HUDEP-2 (cell line): Measurements from ENCODE around the gene SORBS1.

Source experiments
- DNase-seq, 76 experiments: peaks; one replicate each; lab custom pipeline; 2025; ENCODE audit not compliant: unreplicated experiment in 76 of 76; lab: John Stamatoyannopoulos, UW

Gene SORBS1

DNA sequence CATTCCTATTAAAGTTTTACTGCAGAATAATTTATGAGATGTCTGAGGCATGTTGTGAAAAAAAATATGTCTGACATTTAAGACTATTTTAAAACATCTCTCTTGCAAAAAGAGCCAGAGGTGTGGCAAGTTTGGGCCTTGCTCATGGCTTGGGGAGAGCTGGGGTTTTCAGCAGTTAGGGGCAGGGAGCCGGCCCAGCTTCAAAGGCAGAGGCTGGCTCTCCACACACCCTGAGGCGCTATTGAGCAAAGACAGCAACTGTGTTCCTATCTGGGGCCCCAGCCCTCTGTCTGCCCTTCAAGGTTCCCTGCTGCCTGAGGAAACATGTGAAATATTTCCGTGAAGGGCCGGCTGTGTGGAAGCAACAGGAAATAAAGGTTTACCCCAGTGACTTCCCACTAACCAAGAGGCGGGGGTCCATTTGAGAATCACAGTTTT lies 94.0 kb downstream of the SORBS1 start:
- peak in 58 of 76 experiments; percentile 3 to 69 (median 34) for DNase-seq

DNA sequence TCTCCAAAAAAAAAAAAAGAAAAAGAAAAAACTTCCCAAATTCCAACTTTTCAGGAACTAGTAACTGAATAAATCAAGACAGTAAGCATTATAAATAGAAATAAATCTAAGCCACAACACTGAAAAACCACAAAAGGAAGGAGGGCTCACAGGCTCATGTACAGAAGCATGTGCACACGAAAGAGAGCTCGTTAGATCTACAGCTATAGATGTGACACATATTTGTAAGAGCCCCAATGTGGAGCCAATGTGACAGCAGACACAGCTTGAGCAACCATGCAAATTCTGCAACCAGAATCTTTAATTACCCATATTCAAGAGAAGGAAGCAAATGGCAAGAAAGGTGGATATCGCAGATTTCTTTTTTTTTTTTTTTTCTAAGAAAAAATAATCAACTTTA lies 94.7 kb downstream of the SORBS1 start:
- no peak for DNase-seq

- DNase-seq = no peak
These were observed 96.9 kb downstream of the SORBS1 start for GRCh38 chr10:95464280-95464679.

DNA sequence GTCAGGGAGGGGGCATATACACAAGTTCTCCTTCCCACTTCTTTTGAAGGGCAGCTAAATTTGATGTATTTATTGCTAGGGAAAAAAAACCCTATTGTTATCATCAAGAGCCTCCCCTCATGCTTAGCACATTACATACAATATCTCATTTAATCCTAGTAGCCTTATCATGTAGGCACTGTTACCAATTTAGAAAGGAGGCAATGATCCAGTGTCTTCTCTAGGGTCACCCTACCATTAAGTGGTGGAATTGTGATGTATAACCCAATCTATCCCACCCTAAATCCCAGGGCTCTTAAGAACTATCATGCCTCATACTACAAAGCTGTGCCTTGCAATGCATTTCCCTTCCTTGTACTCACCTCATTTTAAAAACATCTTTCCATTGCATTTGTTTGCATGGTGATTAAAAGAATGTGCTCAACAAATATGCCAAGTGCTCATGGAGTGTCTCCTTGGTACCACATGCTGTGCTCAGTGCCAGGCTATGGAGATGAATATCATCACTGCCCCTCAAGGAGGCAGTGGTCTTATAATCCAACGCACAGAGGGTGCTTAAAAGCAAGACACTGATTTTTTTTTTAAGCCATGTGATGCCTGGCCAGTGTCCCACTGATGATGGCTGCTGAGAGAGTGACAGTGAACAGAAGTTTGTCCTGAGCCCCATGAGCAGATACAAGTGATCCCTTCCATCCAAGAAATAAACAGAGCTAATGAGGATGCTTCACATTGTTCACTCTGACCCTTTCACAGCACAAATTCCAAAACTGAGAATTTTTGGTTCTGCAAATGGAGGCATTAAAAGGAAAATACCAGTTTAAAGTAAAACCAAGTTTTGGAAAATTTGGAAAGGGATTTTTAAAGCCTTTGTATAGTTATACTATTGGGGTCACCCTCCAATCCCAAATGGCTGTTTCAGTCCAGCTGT lies 98.2 kb downstream of the SORBS1 start:
- no peak for DNase-seq

DNA sequence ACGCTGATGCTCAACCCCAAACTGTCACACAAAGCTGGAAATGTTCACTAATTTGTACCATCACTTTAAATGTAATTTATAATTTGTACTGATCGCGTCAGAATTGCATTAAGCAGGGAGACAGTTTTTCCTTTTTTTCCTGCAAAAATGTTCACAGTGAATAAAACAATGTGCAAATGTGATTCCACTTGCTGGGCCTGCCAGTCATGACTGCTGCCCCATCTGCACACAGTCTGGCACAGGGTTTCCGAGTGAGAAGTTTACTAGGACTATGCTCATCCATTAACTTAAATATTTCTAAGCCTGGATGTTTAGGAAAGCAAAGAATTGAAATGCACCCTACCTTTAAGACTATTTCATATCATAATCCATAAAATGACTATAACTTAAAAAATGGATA lies 99.6 kb downstream of the SORBS1 start:
- DNase-seq = no peak

DNA sequence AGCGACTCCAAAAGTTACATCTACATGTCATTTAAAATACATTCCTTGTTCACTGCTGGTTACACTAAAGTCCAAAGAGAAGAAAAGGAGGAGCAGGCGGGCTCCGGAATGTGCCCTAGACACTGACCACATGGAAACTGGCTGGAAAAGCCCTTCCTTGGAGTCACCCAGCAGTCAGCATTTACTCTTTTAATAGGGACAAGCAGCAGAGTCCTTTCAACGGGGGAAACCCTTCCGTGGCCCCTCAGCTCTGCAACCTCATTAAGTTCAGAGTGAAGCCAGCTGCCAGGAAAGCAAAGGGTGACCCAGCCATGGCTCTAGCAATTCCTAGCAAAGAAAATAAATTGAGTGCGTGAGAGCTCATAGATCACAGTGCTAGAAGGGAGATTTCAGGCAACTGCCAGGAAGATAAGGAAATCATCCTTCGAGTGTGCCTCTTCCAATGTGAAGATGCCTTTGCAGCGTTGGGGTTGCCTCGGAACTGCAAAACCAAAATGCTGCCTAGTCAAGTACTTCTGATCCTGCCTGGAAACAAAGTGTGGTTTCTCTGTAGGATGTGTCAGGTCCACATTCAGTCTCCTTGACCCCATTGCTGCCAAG lies 101.6 kb downstream of the SORBS1 start:
- no peak for DNase-seq

DNA sequence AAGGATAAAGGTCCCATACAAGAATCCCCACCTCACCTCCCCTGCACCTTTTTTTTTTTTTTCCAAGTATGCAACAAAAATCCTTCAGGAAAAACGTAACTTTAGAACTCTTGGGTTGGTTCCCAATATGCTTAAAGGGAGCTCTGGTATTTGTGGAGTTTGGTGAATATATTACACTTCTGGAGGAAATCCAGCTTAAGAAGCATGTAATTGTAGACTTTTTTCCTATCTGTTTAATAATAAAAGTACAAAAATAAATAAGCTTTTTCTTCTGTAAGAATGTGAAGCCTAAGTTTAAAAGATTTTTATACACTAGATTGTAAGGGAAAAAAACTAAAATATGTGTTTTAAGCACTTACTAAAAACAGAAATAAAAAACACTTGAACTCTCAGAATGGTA lies 102.3 kb downstream of the SORBS1 start:
- no peak for DNase-seq

DNA sequence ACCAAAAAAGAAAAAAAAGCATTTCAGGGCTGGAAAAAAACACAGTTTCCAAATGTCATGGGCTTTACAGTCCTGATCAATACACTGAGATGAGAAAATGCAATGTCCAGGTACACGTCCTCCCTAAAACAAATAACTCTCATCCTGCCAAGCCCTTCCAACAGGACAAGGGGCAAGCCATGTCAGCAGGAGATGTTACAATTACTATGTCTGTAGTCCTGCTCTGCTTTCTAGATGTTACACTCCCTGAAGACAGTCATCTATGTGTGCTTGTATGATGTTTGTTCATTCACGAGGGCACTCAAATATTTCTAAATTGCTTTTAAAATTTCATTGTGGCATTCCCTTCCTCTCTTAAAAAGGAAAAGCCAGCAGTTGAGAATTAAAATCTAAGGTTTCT lies 103.2 kb downstream of the SORBS1 start:
- no peak for DNase-seq

- no peak for DNase-seq
These were observed 103.8 kb downstream of the SORBS1 start for GRCh38 chr10:95457319-95457886.

- peak in 1 of 76 experiments; percentile 9 for DNase-seq
These were observed 104.7 kb downstream of the SORBS1 start for GRCh38 chr10:95456516-95456915.

GRCh38 chr10:95454940-95455339 lies 106.2 kb downstream of the SORBS1 start:
- DNase-seq = no peak

DNA sequence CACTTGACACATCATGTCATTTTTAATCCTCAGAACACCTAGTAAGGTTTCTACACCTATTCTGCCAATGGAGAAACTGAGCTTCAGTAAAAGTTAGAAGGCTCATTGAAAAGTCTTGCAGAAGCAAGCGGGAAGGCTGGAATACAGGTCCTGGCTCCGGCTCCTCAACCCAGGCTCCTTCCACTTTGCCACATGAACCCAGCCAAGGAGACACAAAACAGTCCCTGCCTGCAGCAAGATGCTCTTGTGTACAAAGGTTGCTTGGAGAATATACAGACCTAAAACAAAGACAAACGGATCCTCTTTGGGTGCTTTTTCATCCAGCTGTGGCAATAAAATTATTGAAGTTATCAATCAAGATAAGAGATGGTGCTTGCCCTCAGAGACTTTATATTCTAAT lies 106.8 kb downstream of the SORBS1 start:
- DNase-seq = no peak

DNA sequence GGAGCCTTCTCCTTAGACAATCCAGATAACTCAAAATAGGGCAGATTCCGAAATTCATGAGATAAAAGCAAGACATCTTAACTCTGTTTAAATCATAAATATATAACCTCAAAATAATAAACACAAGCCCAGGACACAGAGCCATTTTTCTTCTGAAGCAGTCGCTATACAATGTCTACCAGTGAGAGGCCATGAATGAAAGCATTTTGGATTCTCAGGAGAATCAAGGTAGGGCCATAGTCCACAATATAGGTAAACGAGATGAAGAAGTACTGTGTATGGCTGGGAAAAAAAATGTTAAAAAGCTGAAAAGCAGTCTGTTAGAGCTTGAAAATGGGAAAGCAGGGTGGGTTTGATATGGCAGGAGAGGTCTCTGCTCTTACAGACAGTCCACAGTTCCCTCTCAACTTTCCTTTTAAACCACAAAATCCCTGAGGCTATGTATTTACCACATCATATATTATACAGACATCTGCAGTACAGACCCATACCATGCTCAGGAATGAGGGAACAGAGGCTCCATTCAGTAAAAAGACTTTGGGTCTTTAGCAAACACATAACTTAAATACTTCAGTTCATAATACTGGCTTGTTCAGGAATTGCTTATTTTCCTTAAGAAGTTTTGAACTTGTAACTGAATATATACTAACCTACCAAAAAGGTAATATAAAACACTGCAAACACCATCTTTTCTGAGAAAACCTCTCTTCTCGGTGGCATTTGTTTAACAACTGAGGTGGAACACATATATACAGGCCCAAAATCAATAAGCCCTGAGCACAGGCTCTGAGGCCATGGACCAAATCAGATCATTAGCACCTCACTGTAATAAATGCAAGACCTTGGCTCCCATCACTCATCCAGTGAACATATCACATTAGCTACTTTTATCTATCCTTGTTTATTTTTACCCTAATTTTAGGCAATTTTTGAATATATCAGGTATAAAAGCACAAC lies 109.3 kb downstream of the SORBS1 start:
- DNase-seq = no peak

GRCh38 chr10:95451150-95451549 lies 110.0 kb downstream of the SORBS1 start:
- DNase-seq = no peak

DNA sequence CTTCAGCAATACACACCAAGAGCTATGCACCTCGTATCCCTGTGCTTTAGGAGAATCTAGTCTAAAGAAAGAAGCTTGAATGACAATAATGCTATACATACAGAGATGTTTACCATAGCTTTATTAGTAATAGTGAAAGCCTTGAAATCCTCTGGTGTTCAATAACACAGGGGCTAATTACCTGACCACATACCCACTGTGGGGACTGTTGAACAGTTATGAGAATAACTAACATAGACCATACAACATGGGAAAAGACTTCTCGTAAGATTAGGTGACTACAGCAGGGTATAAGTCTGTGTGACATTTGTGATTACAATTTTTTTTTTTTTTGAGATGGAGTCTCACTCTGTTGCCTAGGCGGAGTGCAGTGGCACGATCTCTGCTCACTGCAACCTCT lies 111.0 kb downstream of the SORBS1 start:
- DNase-seq = no peak

DNA sequence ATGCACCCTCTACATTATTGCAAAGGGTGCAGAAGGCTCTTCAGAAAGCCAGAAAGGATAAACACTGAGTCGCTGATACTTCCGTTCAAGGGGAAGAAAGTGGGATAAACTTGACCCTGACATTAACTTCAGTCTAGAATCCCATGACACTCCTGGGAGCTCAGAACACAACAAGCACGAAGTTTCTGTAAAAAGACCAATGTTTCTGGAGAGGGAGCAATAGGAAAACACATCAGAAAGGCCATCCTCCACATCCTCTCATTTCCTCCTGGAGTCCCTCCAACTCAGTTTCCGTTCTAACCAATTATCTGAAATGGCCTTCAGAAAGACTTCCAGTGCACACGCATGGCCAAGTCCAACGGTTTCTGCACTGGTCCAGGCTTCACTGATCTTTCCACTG lies 113.5 kb downstream of the SORBS1 start:
- no peak for DNase-seq

DNA sequence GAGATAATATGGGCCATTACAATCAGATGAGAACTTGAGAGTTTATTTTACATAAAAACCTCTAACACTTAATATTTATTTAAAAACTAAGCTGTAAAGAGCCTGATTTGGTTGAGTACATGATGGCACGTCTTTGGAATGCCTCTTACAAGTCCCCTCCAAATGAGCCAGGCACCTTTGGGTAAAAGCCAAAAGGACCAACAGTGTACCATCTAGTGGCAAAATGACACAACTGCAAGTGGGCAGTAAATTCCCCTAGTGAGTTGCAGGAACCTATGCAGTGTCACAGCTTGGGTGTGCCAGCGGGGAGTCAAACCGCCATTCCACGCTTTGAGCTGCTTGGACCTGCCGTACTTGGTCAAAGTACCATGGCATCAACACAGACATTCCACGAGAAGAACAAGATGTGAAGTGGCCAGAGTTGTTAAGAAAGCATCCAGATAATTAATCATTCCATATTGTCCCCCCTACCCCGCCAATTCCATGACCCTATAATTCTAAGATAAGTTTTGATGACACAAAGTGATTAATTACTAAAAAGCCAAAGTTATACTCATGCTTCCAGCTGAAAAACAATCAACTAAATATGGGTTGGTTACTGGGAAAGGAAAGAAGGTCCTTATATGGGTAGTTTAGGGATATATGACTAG lies 115.2 kb downstream of the SORBS1 start:
- peak in 66 of 76 experiments; percentile 6 to 76 (median 43) for DNase-seq

DNA sequence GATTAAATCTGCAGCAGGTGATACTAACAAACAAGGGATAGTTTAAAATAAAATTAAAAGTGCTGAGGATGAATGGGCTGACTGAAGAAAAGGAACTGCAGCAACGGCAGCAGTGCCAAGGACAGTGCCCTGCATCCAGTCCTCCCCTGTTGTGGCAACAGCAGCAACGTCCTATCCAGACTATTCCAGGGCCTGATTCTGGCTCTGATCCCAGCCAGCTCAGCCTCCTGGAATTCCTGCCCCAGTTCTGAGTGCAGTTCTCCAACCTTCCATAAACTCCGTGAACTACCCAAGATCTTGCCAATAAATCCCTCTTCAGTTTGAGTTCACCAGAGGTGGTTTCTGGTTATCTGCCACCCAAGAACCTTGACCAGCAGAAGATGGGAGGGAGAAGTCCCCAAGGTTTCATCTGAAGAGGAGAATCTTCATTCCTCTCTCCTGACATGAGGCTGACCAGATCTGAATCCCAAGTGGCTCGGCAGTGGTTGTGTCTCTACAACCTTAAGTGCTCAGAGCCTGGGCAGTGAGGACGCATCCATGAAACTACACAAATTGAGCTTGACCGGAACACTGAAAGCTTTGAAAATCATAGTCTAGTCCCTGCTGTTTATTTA lies 115.8 kb downstream of the SORBS1 start:
- DNase-seq = no peak

DNA sequence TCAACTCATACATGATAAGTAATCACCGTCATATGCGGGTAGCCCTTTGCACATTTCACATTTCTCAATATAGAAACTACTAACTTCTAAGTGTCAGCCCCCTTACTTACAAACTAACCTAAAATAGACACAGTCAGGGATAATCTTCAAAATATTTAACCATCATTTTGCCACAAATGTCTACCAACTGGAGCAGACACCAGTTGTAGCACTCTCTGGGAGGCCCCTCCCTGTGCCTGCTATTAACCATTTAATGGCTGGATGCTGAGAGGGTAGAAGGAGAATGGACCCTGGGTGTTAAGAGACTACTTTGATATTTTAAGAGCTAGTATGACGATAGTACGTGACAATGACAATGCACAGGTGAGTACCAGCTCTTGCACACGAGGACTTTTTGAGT lies 116.4 kb downstream of the SORBS1 start:
- DNase-seq = no peak

- DNase-seq = no peak
These were observed 117.5 kb downstream of the SORBS1 start for GRCh38 chr10:95443636-95444035.
